ENCODE data around the gene MBTPS1.

The MBTPS1 gene

GRCh38 chr16:84068041-84068440, 48.7 kb downstream of the MBTPS1 start:
- Histone ChIP-seq H3K4me3 (ENCODE audit: low read depth in 1 of 2, low read length in 2 of 2) (no peak overlapping the region), H3K9me3 (ENCODE audit: control insufficient read depth in 1 of 2, low read length in 2 of 2) (no peaks in the 10 kb centered on the region), H3K27me3 (ENCODE audit: control insufficient read depth in 1 of 2, insufficient read depth in 2 of 2, low read length in 2 of 2) (no peaks in the 10 kb centered on the region), H3K9ac (ENCODE audit: low read depth in 1 of 2, low read length in 2 of 2) (no peak overlapping the region), H3K27ac (ENCODE audit: low read depth, low read length) (no peak overlapping the region), H3K36me3 (ENCODE audit: control insufficient read depth in 1 of 2, insufficient read depth in 2 of 2, low read length in 2 of 2) (peaks cover 61 to 75% of the 10 kb centered on the region in 2 donors), H3K4me1 (ENCODE audit: control insufficient read depth in 1 of 2, insufficient read depth in 2 of 2, low read length in 2 of 2) (no peaks in the 10 kb centered on the region)

- H3K9ac ChIP-seq (ENCODE audit: low read depth in 1 of 2, low read length in 2 of 2): no peak overlapping the region
Observed at GRCh38 chr16:84067640-84068039, 49.1 kb downstream of the MBTPS1 start.

GRCh38 chr16:84065536-84066132, 51.1 kb downstream of the MBTPS1 start:
- peaks cover 65 to 74% of the 10 kb centered on the region in 2 donors for H3K36me3 ChIP-seq (ENCODE audit: control insufficient read depth in 1 of 2, insufficient read depth in 2 of 2, low read length in 2 of 2)
- no peaks in the 10 kb centered on the region for H3K9me3 ChIP-seq (ENCODE audit: control insufficient read depth in 1 of 2, low read length in 2 of 2)
- no peak overlapping the region for H3K4me3 ChIP-seq (ENCODE audit: low read depth in 1 of 2, low read length in 2 of 2)
- H3K9ac ChIP-seq (ENCODE audit: low read depth in 1 of 2, low read length in 2 of 2): no peak overlapping the region
- no peaks in the 10 kb centered on the region for H3K4me1 ChIP-seq (ENCODE audit: control insufficient read depth in 1 of 2, insufficient read depth in 2 of 2, low read length in 2 of 2)
- H3K27me3 ChIP-seq (ENCODE audit: control insufficient read depth in 1 of 2, insufficient read depth in 2 of 2, low read length in 2 of 2): no peaks in the 10 kb centered on the region
- no peak overlapping the region for H3K27ac ChIP-seq (ENCODE audit: low read depth, low read length)

More at GRCh38 chr16:84067640-84068039, 49.1 kb downstream of the MBTPS1 start:
- Histone ChIP-seq H3K27ac (ENCODE audit: low read depth, low read length) (no peak overlapping the region), H3K27me3 (ENCODE audit: control insufficient read depth in 1 of 2, insufficient read depth in 2 of 2, low read length in 2 of 2) (no peaks in the 10 kb centered on the region), H3K4me1 (ENCODE audit: control insufficient read depth in 1 of 2, insufficient read depth in 2 of 2, low read length in 2 of 2) (no peaks in the 10 kb centered on the region), H3K36me3 (ENCODE audit: control insufficient read depth in 1 of 2, insufficient read depth in 2 of 2, low read length in 2 of 2) (peaks cover 62 to 75% of the 10 kb centered on the region in 2 donors), H3K9me3 (ENCODE audit: control insufficient read depth in 1 of 2, low read length in 2 of 2) (no peaks in the 10 kb centered on the region), H3K4me3 (ENCODE audit: low read depth in 1 of 2, low read length in 2 of 2) (no peak overlapping the region)

GRCh38 chr16:84063980-84064379, 52.8 kb downstream of the MBTPS1 start:
- no peaks in the 10 kb centered on the region for H3K4me1 ChIP-seq (ENCODE audit: control insufficient read depth in 1 of 2, insufficient read depth in 2 of 2, low read length in 2 of 2)
- no peaks in the 10 kb centered on the region for H3K9me3 ChIP-seq (ENCODE audit: control insufficient read depth in 1 of 2, low read length in 2 of 2)
- H3K27ac ChIP-seq (ENCODE audit: low read depth, low read length): no peak overlapping the region
- H3K9ac ChIP-seq (ENCODE audit: low read depth in 1 of 2, low read length in 2 of 2): no peak overlapping the region
- no peaks in the 10 kb centered on the region for H3K27me3 ChIP-seq (ENCODE audit: control insufficient read depth in 1 of 2, insufficient read depth in 2 of 2, low read length in 2 of 2)
- H3K36me3 ChIP-seq (ENCODE audit: control insufficient read depth in 1 of 2, insufficient read depth in 2 of 2, low read length in 2 of 2): peaks cover 60 to 74% of the 10 kb centered on the region in 2 donors
- H3K4me3 ChIP-seq (ENCODE audit: low read depth in 1 of 2, low read length in 2 of 2): no peak overlapping the region

GRCh38 chr16:84062734-84063640, 53.8 kb downstream of the MBTPS1 start:
- Histone ChIP-seq H3K27ac (ENCODE audit: low read depth, low read length) (no peak overlapping the region), H3K36me3 (ENCODE audit: control insufficient read depth in 1 of 2, insufficient read depth in 2 of 2, low read length in 2 of 2) (peaks cover 54 to 74% of the 10 kb centered on the region in 2 donors)

GRCh38 chr16:84061236-84061819, 55.4 kb downstream of the MBTPS1 start:
- Histone ChIP-seq H3K4me3 (ENCODE audit: low read depth in 1 of 2, low read length in 2 of 2) (no peak overlapping the region), H3K27ac (ENCODE audit: low read depth, low read length) (no peak overlapping the region), H3K4me1 (ENCODE audit: control insufficient read depth in 1 of 2, insufficient read depth in 2 of 2, low read length in 2 of 2) (no peaks in the 10 kb centered on the region), H3K27me3 (ENCODE audit: control insufficient read depth in 1 of 2, insufficient read depth in 2 of 2, low read length in 2 of 2) (no peaks in the 10 kb centered on the region), H3K9ac (ENCODE audit: low read depth in 1 of 2, low read length in 2 of 2) (no peak overlapping the region), H3K36me3 (ENCODE audit: control insufficient read depth in 1 of 2, insufficient read depth in 2 of 2, low read length in 2 of 2) (peaks cover 55 to 77% of the 10 kb centered on the region in 2 donors), H3K9me3 (ENCODE audit: control insufficient read depth in 1 of 2, low read length in 2 of 2) (no peaks in the 10 kb centered on the region)

More at GRCh38 chr16:84062734-84063640, 53.8 kb downstream of the MBTPS1 start:
- Histone ChIP-seq H3K27me3 (ENCODE audit: control insufficient read depth in 1 of 2, insufficient read depth in 2 of 2, low read length in 2 of 2) (no peaks in the 10 kb centered on the region), H3K4me1 (ENCODE audit: control insufficient read depth in 1 of 2, insufficient read depth in 2 of 2, low read length in 2 of 2) (no peaks in the 10 kb centered on the region), H3K9me3 (ENCODE audit: control insufficient read depth in 1 of 2, low read length in 2 of 2) (no peaks in the 10 kb centered on the region), H3K4me3 (ENCODE audit: low read depth in 1 of 2, low read length in 2 of 2) (no peak overlapping the region), H3K9ac (ENCODE audit: low read depth in 1 of 2, low read length in 2 of 2) (no peak overlapping the region)

GRCh38 chr16:84059946-84060901, 56.5 kb downstream of the MBTPS1 start:
- Histone ChIP-seq H3K9me3 (ENCODE audit: control insufficient read depth in 1 of 2, low read length in 2 of 2) (no peaks in the 10 kb centered on the region), H3K9ac (ENCODE audit: low read depth in 1 of 2, low read length in 2 of 2) (no peak overlapping the region), H3K27me3 (ENCODE audit: control insufficient read depth in 1 of 2, insufficient read depth in 2 of 2, low read length in 2 of 2) (no peaks in the 10 kb centered on the region), H3K4me1 (ENCODE audit: control insufficient read depth in 1 of 2, insufficient read depth in 2 of 2, low read length in 2 of 2) (no peaks in the 10 kb centered on the region), H3K4me3 (ENCODE audit: low read depth in 1 of 2, low read length in 2 of 2) (no peak overlapping the region), H3K27ac (ENCODE audit: low read depth, low read length) (no peak overlapping the region), H3K36me3 (ENCODE audit: control insufficient read depth in 1 of 2, insufficient read depth in 2 of 2, low read length in 2 of 2) (peaks cover 61 to 80% of the 10 kb centered on the region in 2 donors)

- Histone ChIP-seq H3K36me3 (ENCODE audit: control insufficient read depth in 1 of 2, insufficient read depth in 2 of 2, low read length in 2 of 2) (peaks cover 67 to 91% of the 10 kb centered on the region in 2 donors), H3K4me1 (ENCODE audit: control insufficient read depth in 1 of 2, insufficient read depth in 2 of 2, low read length in 2 of 2) (no peaks in the 10 kb centered on the region), H3K27ac (ENCODE audit: low read depth, low read length) (no peak overlapping the region), H3K9me3 (ENCODE audit: control insufficient read depth in 1 of 2, low read length in 2 of 2) (no peaks in the 10 kb centered on the region), H3K9ac (ENCODE audit: low read depth in 1 of 2, low read length in 2 of 2) (no peak overlapping the region), H3K27me3 (ENCODE audit: control insufficient read depth in 1 of 2, insufficient read depth in 2 of 2, low read length in 2 of 2) (no peaks in the 10 kb centered on the region), H3K4me3 (ENCODE audit: low read depth in 1 of 2, low read length in 2 of 2) (no peak overlapping the region)
Observed at GRCh38 chr16:84059111-84059510, 57.6 kb downstream of the MBTPS1 start.

- Histone ChIP-seq H3K4me1 (ENCODE audit: control insufficient read depth in 1 of 2, insufficient read depth in 2 of 2, low read length in 2 of 2) (no peaks in the 10 kb centered on the region), H3K9me3 (ENCODE audit: control insufficient read depth in 1 of 2, low read length in 2 of 2) (no peaks in the 10 kb centered on the region), H3K27ac (ENCODE audit: low read depth, low read length) (no peak overlapping the region), H3K27me3 (ENCODE audit: control insufficient read depth in 1 of 2, insufficient read depth in 2 of 2, low read length in 2 of 2) (no peaks in the 10 kb centered on the region), H3K9ac (ENCODE audit: low read depth in 1 of 2, low read length in 2 of 2) (no peak overlapping the region), H3K4me3 (ENCODE audit: low read depth in 1 of 2, low read length in 2 of 2) (no peak overlapping the region), H3K36me3 (ENCODE audit: control insufficient read depth in 1 of 2, insufficient read depth in 2 of 2, low read length in 2 of 2) (peaks cover 64 to 91% of the 10 kb centered on the region in 2 donors)
Observed at GRCh38 chr16:84058664-84059063, 58.1 kb downstream of the MBTPS1 start.
